HCT116 (cell line): ENCODE results near the gene OR2AG1. TPM values are rescaled to one million over a fixed set of nuclear protein-coding genes. Genes with fewer than 3 reads are reported as not detected.

Source experiments
- ATAC-seq: fragments of 200-7000 bp; cut with Tn5 transposase; 2 replicates; pipeline ENCODE4 v1.9.1; 2020; ENCODE audit warnings: mild to moderate bottlenecking, moderate library complexity
- BruUV-seq: library from RNA; stranded (reverse); fragments of 400-500 nt; replicated peaks from 2 replicates; lab custom pipeline; 2021; lab: Mats Ljungman, UMichigan
- CTCF ChIA-PET: fragments of 300-600 bp; sonication (Branson Sonifier 250); formaldehyde crosslinking; loops from one replicate; lab custom pipeline; 2021; ENCODE audit warnings: antibody characterized with exemption; lab: Charles Lee
- POLR2A ChIA-PET: fragments of 300-600, 350-600 bp; sonication (Branson Sonifier 250); formaldehyde crosslinking; loops from one replicate; lab custom pipeline; 2021; ENCODE audit warnings: antibody characterized with exemption; lab: Charles Lee
- RAD21 ChIA-PET, 2 experiments: fragments of 300-600 bp; sonication (Branson Sonifier 250); formaldehyde crosslinking; loops; one replicate each; lab custom pipeline; 2023; ENCODE audit warnings: low total read pairs in 2 of 2; ENCODE audit not compliant: uncharacterized antibody in 2 of 2, unreplicated experiment in 2 of 2, low non-redundant PET in 1 of 2; lab: Charles Lee
- DNase-seq: peaks from one replicate; pipeline ENCODE4 v3.0.0-alpha.2; 2010; ENCODE audit warnings: low read depth, low spot score
- H2AFZ ChIP-seq: fragments of 200-600 bp; shearing (Covaris generic), sonication (generic); 2 replicates; pipeline ENCODE4 v1.6.1; 2017; ENCODE audit warnings: low read depth, mixed run types, mixed read lengths, antibody characterized with exemption, low read length; ENCODE audit not compliant: poor library complexity, severe bottlenecking
- H3K27ac ChIP-seq: 2 replicates; pipeline ENCODE4 v1.5.1; 2012; ENCODE audit warnings: low read depth, low read length
- H3K27me3 ChIP-seq: fragments of 200-600 bp; sonication (generic); 2 replicates; pipeline ENCODE4 v1.6.1; 2016; ENCODE audit warnings: mixed run types, low read length, mixed read lengths; ENCODE audit not compliant: insufficient read depth
- H3K36me3 ChIP-seq, 2 experiments: fragments of 200-500 bp in 1 of 2; fragments of 200-600 bp in 1 of 2; sonication (Bioruptor generic) in 1 of 2; sonication (generic) in 1 of 2; 2 replicates each; pipeline versions ENCODE4 v1.5.1 to v1.6.1; 2014 to 2016; ENCODE audit warnings: low read length in 2 of 2, inconsistent platforms in 1 of 2, mixed read lengths in 1 of 2, mixed run types in 1 of 2; ENCODE audit not compliant: insufficient read depth in 2 of 2, control insufficient read depth in 1 of 2
- H3K4me1 ChIP-seq, 2 experiments: fragments of 200-600 bp in 1 of 2; sonication (generic) in 1 of 2; 2 replicates each; pipeline versions ENCODE4 v1.5.1 to v1.6.1; 2012 to 2017; ENCODE audit warnings: low read length in 2 of 2, inconsistent platforms in 1 of 2, mild to moderate bottlenecking in 1 of 2, mixed read lengths in 1 of 2, mixed run types in 1 of 2, moderate library complexity in 1 of 2; ENCODE audit not compliant: insufficient read depth in 2 of 2, control insufficient read depth in 1 of 2
- H3K4me2 ChIP-seq: fragments of 200-600 bp; sonication (generic); 2 replicates; pipeline ENCODE4 v1.6.1; 2017; ENCODE audit warnings: mixed run types, low read length, mixed read lengths
- H3K4me3 ChIP-seq, 2 experiments: fragments of 200-600 bp in 1 of 2; sonication (generic) in 1 of 2; replicated peaks in 1 of 2; 2 replicates each; pipeline ENCODE4 v1.5.1; 2011 to 2016; ENCODE audit warnings: low read length in 2 of 2, control low read depth in 1 of 2, low read depth in 1 of 2, mild to moderate bottlenecking in 1 of 2, mixed read lengths in 1 of 2, mixed run types in 1 of 2
- H3K79me2 ChIP-seq: fragments of 200-600 bp; sonication (generic); 2 replicates; pipeline ENCODE4 v1.6.1; 2017; ENCODE audit warnings: mild to moderate bottlenecking, mixed run types, low read length, moderate library complexity, mixed read lengths; ENCODE audit not compliant: insufficient read depth
- H3K9ac ChIP-seq: fragments of 200-600 bp; sonication (generic); 2 replicates; pipeline ENCODE4 v1.6.1; 2016; ENCODE audit warnings: low read length, mixed read lengths
- H3K9me2 ChIP-seq: fragments of 200-600 bp; sonication (generic), shearing (Covaris generic); 2 replicates; pipeline ENCODE4 v1.6.1; 2017; ENCODE audit warnings: mixed run types, mild to moderate bottlenecking, moderate library complexity; ENCODE audit not compliant: insufficient read depth
- H3K9me3 ChIP-seq, 2 experiments: fragments of 200-500 bp in 1 of 2; fragments of 200-600 bp in 1 of 2; sonication (Bioruptor generic) in 1 of 2; sonication (generic) in 1 of 2; 2 replicates each; pipeline ENCODE4 v1.6.1; 2014 to 2017; ENCODE audit warnings: low read length in 2 of 2, mixed read lengths in 2 of 2, inconsistent platforms in 1 of 2, low read depth in 1 of 2, mild to moderate bottlenecking in 1 of 2, mixed run types in 1 of 2, moderate library complexity in 1 of 2; ENCODE audit not compliant: control insufficient read depth in 1 of 2, insufficient read depth in 1 of 2
- H4K20me1 ChIP-seq: fragments of 200-600 bp; sonication (generic), shearing (Covaris generic); 2 replicates; pipeline ENCODE4 v1.6.1; 2017; ENCODE audit warnings: mixed run types, mild to moderate bottlenecking, moderate library complexity; ENCODE audit not compliant: insufficient read depth
- CBX3 ChIP-seq: IDR thresholded peaks from 2 replicates; pipeline ENCODE4 v1.6.1; 2012; ENCODE audit warnings: low read depth
- CEBPB ChIP-seq: IDR thresholded peaks from 2 replicates; pipeline ENCODE4 v1.6.1; 2012; ENCODE audit warnings: low read depth
- CTCF ChIP-seq, 3 experiments: fragments of 200-600 bp in 1 of 3; sonication (generic) in 1 of 3; IDR thresholded peaks in 2 of 3; conservative IDR thresholded peaks in 1 of 3; 2 replicates each; pipeline ENCODE4 v1.5.1; 2012 to 2017; ENCODE audit warnings: low read depth in 2 of 3, low read length in 2 of 3, antibody characterized with exemption in 1 of 3, borderline replicate concordance in 1 of 3, control low read depth in 1 of 3, mild to moderate bottlenecking in 1 of 3, mixed read lengths in 1 of 3, mixed run types in 1 of 3, moderate library complexity in 1 of 3; ENCODE audit not compliant: insufficient read depth in 1 of 3
- EGR1 ChIP-seq: IDR thresholded peaks from 2 replicates; pipeline ENCODE4 v1.6.1; 2012; ENCODE audit warnings: low read depth
- ELF1 ChIP-seq: IDR thresholded peaks from 2 replicates; pipeline ENCODE4 v1.6.1; 2012; ENCODE audit warnings: low read depth, borderline replicate concordance
- EZH2 ChIP-seq: fragments of 200-600 bp; sonication (generic); IDR thresholded peaks from 2 replicates; pipeline ENCODE4 v1.6.1; 2017; ENCODE audit warnings: antibody characterized with exemption, mixed run types
- EZH2phosphoT487 ChIP-seq: fragments of 200-600 bp; IDR thresholded peaks from 2 replicates; pipeline ENCODE4 v1.6.1; 2018; ENCODE audit warnings: antibody characterized with exemption, borderline replicate concordance
- MAX ChIP-seq: IDR thresholded peaks from 2 replicates; pipeline ENCODE4 v1.6.1; 2012
- POLR2A ChIP-seq: IDR thresholded peaks from 2 replicates; pipeline ENCODE4 v1.7.0; 2011; ENCODE audit warnings: borderline replicate concordance; ENCODE audit not compliant: insufficient read depth, insufficient read length; ENCODE audit errors: extremely low read depth
- POLR2AphosphoS5 ChIP-seq: IDR thresholded peaks from 2 replicates; pipeline ENCODE4 v1.6.1; 2011; ENCODE audit warnings: mild to moderate bottlenecking, low read depth, low read length, moderate library complexity
- REST ChIP-seq: IDR thresholded peaks from 2 replicates; pipeline ENCODE4 v1.6.1; 2012; ENCODE audit warnings: low read depth
- SIN3A ChIP-seq: IDR thresholded peaks from 2 replicates; pipeline ENCODE4 v1.6.1; 2012; ENCODE audit warnings: low read depth
- SRF ChIP-seq: IDR thresholded peaks from 2 replicates; pipeline ENCODE4 v1.6.1; 2012; ENCODE audit warnings: low read depth
- TCF7L2 ChIP-seq: IDR thresholded peaks from 2 replicates; pipeline ENCODE4 v1.7.0; 2011; ENCODE audit warnings: borderline replicate concordance, inconsistent platforms; ENCODE audit not compliant: insufficient read depth, insufficient read length; ENCODE audit errors: extremely low read depth
- YY1 ChIP-seq: IDR thresholded peaks from 2 replicates; pipeline ENCODE4 v1.6.1; 2011; ENCODE audit warnings: low read length, low read depth, moderate library complexity, mild to moderate bottlenecking; ENCODE audit not compliant: insufficient replicate concordance; ENCODE audit errors: extremely low read depth
- ZBTB33 ChIP-seq: IDR thresholded peaks from 2 replicates; pipeline ENCODE4 v1.6.1; 2011; ENCODE audit warnings: mild to moderate bottlenecking, low read length, moderate library complexity; ENCODE audit not compliant: insufficient replicate concordance; ENCODE audit errors: extremely low read depth
- ZFX ChIP-seq: fragments of 450-650 bp; IDR thresholded peaks from 2 replicates; pipeline ENCODE4 v1.6.1; 2017
- ZNF274 ChIP-seq: fragments of 200-500 bp; sonication (Bioruptor generic); IDR thresholded peaks from 2 replicates; pipeline ENCODE4 v1.6.1; 2014; ENCODE audit warnings: mild to moderate bottlenecking, low read depth, low read length, inconsistent platforms
- intact Hi-C: fragments of 100-400 bp; cut with micrococcal nuclease; formaldehyde crosslinking; loops from 2 replicates; pipeline ENCODE4 v1.10.0; 2022
- total RNA-seq: library from RNA; stranded (reverse); gene quantifications from one replicate; pipeline ENCODE4 v1.2.1, GENCODE V29; 2021; ENCODE audit not compliant: unreplicated experiment

OR2AG1 gene
- total RNA-seq, 1 experiment from 2014 or later: not detected

- no peak for TF ChIP-seq REST
- no peak for TF ChIP-seq YY1
- no peak for TF ChIP-seq CBX3
- TF ChIP-seq EGR1: no peak
- TF ChIP-seq EZH2: no peak
- TF ChIP-seq CEBPB: no peak
- no peak for TF ChIP-seq EZH2phosphoT487
- no peak for TF ChIP-seq ELF1
- no peak for TF ChIP-seq SRF
- TF ChIP-seq TCF7L2: no peak
- TF ChIP-seq POLR2A: no peak
Observed at GRCh38 chr11:6780829-6781228, 2.0 kb upstream of the OR2AG1 start (continued).

GRCh38 chr11:6790546-6790945, 7.7 kb downstream of the OR2AG1 start:
- Histone ChIP-seq H4K20me1 (no peaks in the 10 kb centered on the region), H3K9me2 (no peaks in the 10 kb centered on the region), H3K4me1 (no peaks in the 10 kb centered on the region), H3K9ac (no peak overlapping the region), H3K4me3 (no peak overlapping the region), H3K36me3 (no peaks in the 10 kb centered on the region), H3K9me3 (no peaks in the 10 kb centered on the region), H2AFZ (no peak overlapping the region), H3K79me2 (no peaks in the 10 kb centered on the region), H3K27ac (no peak overlapping the region), H3K4me2 (no peak overlapping the region), H3K27me3 (peaks cover 20% of the 10 kb centered on the region; the same call in 1 of the 2 replicates)
- RAD21 ChIA-PET: no interaction called here
- DNase-seq (no peak), ATAC-seq (no peak)
- POLR2A ChIA-PET: no interaction called here
- CTCF ChIA-PET: no interaction called here
- no TSS peak for BruUV-seq
- intact Hi-C loops: no loop called here
- TF ChIP-seq MAX: no peak
- TF ChIP-seq EGR1: no peak
- TF ChIP-seq TCF7L2: no peak
- TF ChIP-seq ZNF274: no peak
- no peak for TF ChIP-seq CTCF (IDR thresholded peaks at IDR 0.05 in 2 of 3, conservative IDR thresholded peaks at IDR 0.05 in 1 of 3; ENCODE audit: borderline replicate concordance in 1 of 3, insufficient read depth in 1 of 3, low read depth in 2 of 3, low read length in 2 of 3)
- no peak for TF ChIP-seq EZH2
- no peak for TF ChIP-seq CEBPB
- no peak for TF ChIP-seq SRF
- no peak for TF ChIP-seq CBX3
- no peak for TF ChIP-seq SIN3A
- no peak for TF ChIP-seq POLR2AphosphoS5
- TF ChIP-seq YY1: no peak
- no peak for TF ChIP-seq ZFX
- TF ChIP-seq EZH2phosphoT487: no peak
- TF ChIP-seq ZBTB33: no peak
- no peak for TF ChIP-seq POLR2A
